Stimulated activated effector memory CD8-positive, alpha-beta T cell treated with anti-CD3 and anti-CD28 coated beads, Interleukin-12 subunit alpha, Interleukin-12 subunit beta, amount 100 ng/mL, for 72 hours (primary cell): ENCODE measurements around the gene PITPNM3.
"Not testable (repeated sequence)": the region's sequence is repeated elsewhere in the genome, so short reads cannot be mapped to it uniquely, and the experiment has no call there.

Experiments
- ATAC-seq: fragments of 150-1000 bp; cut with Tn5 transposase; 2 replicates; pipeline ENCODE4 v1.10.0; 2021
- DNase-seq, 2 donors: peaks; one replicate each; pipeline ENCODE4 v3.0.0; 2021 to 2022; ENCODE audit warnings: low spot score in 2 of 2
- H3K27ac Mint-ChIP-seq: one replicate; pipeline ENCODE4 v1.8.0; 2022; ENCODE audit warnings: mild to moderate bottlenecking, mixed read lengths
- H3K36me3 Mint-ChIP-seq: one replicate; pipeline ENCODE4 v1.8.0; 2022; ENCODE audit warnings: mild to moderate bottlenecking, mixed read lengths
- H3K4me1 Mint-ChIP-seq: one replicate; pipeline ENCODE4 v1.8.0; 2022; ENCODE audit warnings: mixed read lengths
- H3K4me3 Mint-ChIP-seq: one replicate; pipeline ENCODE4 v1.8.0; 2022; ENCODE audit warnings: mild to moderate bottlenecking, mixed read lengths
- H3K9me3 Mint-ChIP-seq: one replicate; pipeline ENCODE4 v1.8.0; 2022; ENCODE audit warnings: mixed read lengths

The PITPNM3 gene

GRCh38 chr17:6494239-6494941 is 62.0 kb downstream of the PITPNM3 start:
- DNase-seq (no peak), ATAC-seq (no peak)
- no peaks in the 10 kb centered on the region for H3K36me3 Mint-ChIP-seq
- H3K4me1 Mint-ChIP-seq: peaks cover 16% of the 10 kb centered on the region
- H3K9me3 Mint-ChIP-seq: no peaks in the 10 kb centered on the region
- no peak overlapping the region for H3K27ac Mint-ChIP-seq
- no peak overlapping the region for H3K4me3 Mint-ChIP-seq

- no peak overlapping the region for H3K4me3 Mint-ChIP-seq
- H3K9me3 Mint-ChIP-seq: no peaks in the 10 kb centered on the region
- H3K27ac Mint-ChIP-seq: no peak overlapping the region
- H3K4me1 Mint-ChIP-seq: peaks cover 16% of the 10 kb centered on the region
- ATAC-seq: no peak
- no peaks in the 10 kb centered on the region for H3K36me3 Mint-ChIP-seq
- DNase-seq: no peak
Measured at GRCh38 chr17:6492892-6493674, 63.3 kb downstream of the PITPNM3 start.

- H3K27ac Mint-ChIP-seq: no peak overlapping the region
Measured at GRCh38 chr17:6491071-6491700, 65.2 kb downstream of the PITPNM3 start.

GRCh38 chr17:6489016-6489550 is 67.3 kb downstream of the PITPNM3 start:
- Mint-ChIP-seq H3K27ac (no peak overlapping the region), H3K9me3 (no peaks in the 10 kb centered on the region)
- DNase-seq: no peak

More at GRCh38 chr17:6491071-6491700, 65.2 kb downstream of the PITPNM3 start:
- no peak for ATAC-seq
- H3K36me3 Mint-ChIP-seq: no peaks in the 10 kb centered on the region
- H3K4me1 Mint-ChIP-seq: peaks cover 10% of the 10 kb centered on the region
- H3K9me3 Mint-ChIP-seq: no peaks in the 10 kb centered on the region
- H3K4me3 Mint-ChIP-seq: no peak overlapping the region
- DNase-seq: no peak

GRCh38 chr17:6488008-6488539 is 68.3 kb downstream of the PITPNM3 start:
- no peaks in the 10 kb centered on the region for H3K36me3 Mint-ChIP-seq
- no peaks in the 10 kb centered on the region for H3K4me1 Mint-ChIP-seq
- H3K4me3 Mint-ChIP-seq: no peak overlapping the region
- no peaks in the 10 kb centered on the region for H3K9me3 Mint-ChIP-seq
- no peak for DNase-seq
- no peak for ATAC-seq
- no peak overlapping the region for H3K27ac Mint-ChIP-seq

More at GRCh38 chr17:6489016-6489550, 67.3 kb downstream of the PITPNM3 start:
- no peaks in the 10 kb centered on the region for H3K4me1 Mint-ChIP-seq
- no peaks in the 10 kb centered on the region for H3K36me3 Mint-ChIP-seq
- H3K4me3 Mint-ChIP-seq: no peak overlapping the region
- no peak for ATAC-seq

- H3K4me1 Mint-ChIP-seq: no peaks in the 10 kb centered on the region
- H3K4me3 Mint-ChIP-seq: no peak overlapping the region
- DNase-seq: no peak
- ATAC-seq: no peak
- H3K9me3 Mint-ChIP-seq: no peaks in the 10 kb centered on the region
- no peak overlapping the region for H3K27ac Mint-ChIP-seq
- no peaks in the 10 kb centered on the region for H3K36me3 Mint-ChIP-seq
Measured at GRCh38 chr17:6487251-6488007, 68.9 kb downstream of the PITPNM3 start.

GRCh38 chr17:6485646-6486412 is 70.5 kb downstream of the PITPNM3 start:
- no peaks in the 10 kb centered on the region for H3K4me1 Mint-ChIP-seq
- no peaks in the 10 kb centered on the region for H3K9me3 Mint-ChIP-seq
- H3K36me3 Mint-ChIP-seq: no peaks in the 10 kb centered on the region
- no peak for ATAC-seq
- H3K27ac Mint-ChIP-seq: no peak overlapping the region
- no peak overlapping the region for H3K4me3 Mint-ChIP-seq
- no peak for DNase-seq

GRCh38 chr17:6483507-6483906 is 72.8 kb downstream of the PITPNM3 start:
- DNase-seq (no peak), ATAC-seq (no peak)
- Mint-ChIP-seq H3K4me1 (no peaks in the 10 kb centered on the region), H3K9me3 (no peaks in the 10 kb centered on the region), H3K4me3 (no peak overlapping the region), H3K27ac (no peak overlapping the region), H3K36me3 (no peaks in the 10 kb centered on the region)

GRCh38 chr17:6482796-6483195 is 73.6 kb downstream of the PITPNM3 start:
- H3K4me1 Mint-ChIP-seq, H3K27ac Mint-ChIP-seq, DNase-seq, H3K4me3 Mint-ChIP-seq, ATAC-seq, H3K9me3 Mint-ChIP-seq, H3K36me3 Mint-ChIP-seq: not testable (repeated sequence)

- H3K4me1 Mint-ChIP-seq: no peaks in the 10 kb centered on the region
- H3K36me3 Mint-ChIP-seq: no peaks in the 10 kb centered on the region
- H3K9me3 Mint-ChIP-seq: no peaks in the 10 kb centered on the region
- H3K4me3 Mint-ChIP-seq: no peak overlapping the region
- ATAC-seq (no peak), DNase-seq (no peak)
- H3K27ac Mint-ChIP-seq: no peak overlapping the region
Measured at GRCh38 chr17:6482105-6482455, 74.3 kb downstream of the PITPNM3 start.

- ATAC-seq (no peak), DNase-seq (no peak)
- H3K4me1 Mint-ChIP-seq: no peaks in the 10 kb centered on the region
- H3K4me3 Mint-ChIP-seq: no peak overlapping the region
- H3K36me3 Mint-ChIP-seq: no peaks in the 10 kb centered on the region
- H3K27ac Mint-ChIP-seq: no peak overlapping the region
- H3K9me3 Mint-ChIP-seq: no peaks in the 10 kb centered on the region
Measured at GRCh38 chr17:6480303-6480675, 76.1 kb downstream of the PITPNM3 start.

- DNase-seq (no peak), ATAC-seq (no peak)
- H3K4me1 Mint-ChIP-seq: no peaks in the 10 kb centered on the region
- H3K27ac Mint-ChIP-seq: no peak overlapping the region
- no peaks in the 10 kb centered on the region for H3K36me3 Mint-ChIP-seq
- no peak overlapping the region for H3K4me3 Mint-ChIP-seq
- no peaks in the 10 kb centered on the region for H3K9me3 Mint-ChIP-seq
Measured at GRCh38 chr17:6479622-6480302, 76.6 kb downstream of the PITPNM3 start.

GRCh38 chr17:6478486-6478885 is 77.9 kb downstream of the PITPNM3 start:
- no peaks in the 10 kb centered on the region for H3K4me1 Mint-ChIP-seq
- H3K27ac Mint-ChIP-seq: no peak overlapping the region
- H3K9me3 Mint-ChIP-seq: no peaks in the 10 kb centered on the region
- no peaks in the 10 kb centered on the region for H3K36me3 Mint-ChIP-seq
- DNase-seq (no peak), ATAC-seq (no peak)
- no peak overlapping the region for H3K4me3 Mint-ChIP-seq

- DNase-seq (no peak), ATAC-seq (no peak)
Measured at GRCh38 chr17:6477831-6478383, 78.4 kb downstream of the PITPNM3 start.

More at GRCh38 chr17:6477831-6478383, 78.4 kb downstream of the PITPNM3 start:
- Mint-ChIP-seq H3K27ac (peak overlapping the region; percentile 54), H3K4me3 (no peak overlapping the region), H3K4me1 (peaks cover 4% of the 10 kb centered on the region), H3K9me3 (no peaks in the 10 kb centered on the region), H3K36me3 (no peaks in the 10 kb centered on the region)
